Endothelial cell of umbilical vein (primary cell): ENCODE measurements around the gene ITIH2.
"Not testable (repeated sequence)": the region's sequence is repeated elsewhere in the genome, so short reads cannot be mapped to it uniquely, and the experiment has no call there.

Source experiments
- EZH2 ChIP-seq: IDR thresholded peaks from 2 replicates; pipeline ENCODE4 v1.6.1; 2012; ENCODE audit warnings: borderline replicate concordance, low read depth, mild to moderate bottlenecking, moderate library complexity, low read length, inconsistent platforms; ENCODE audit not compliant: severe bottlenecking
- MYC ChIP-seq: IDR thresholded peaks from one replicate; pipeline ENCODE4 v1.6.1; 2011; ENCODE audit warnings: mild to moderate bottlenecking, low read depth, low read length
- POLR2A ChIP-seq: IDR thresholded peaks from 2 replicates; pipeline ENCODE4 v1.6.1; 2012; ENCODE audit warnings: low read depth, mild to moderate bottlenecking, control low read depth, low read length
- TF ChIP-seq, protein P1 (sequence below), 2 donors: IDR thresholded peaks; 1 replicate in 1 of 2; 2 replicates in 1 of 2; pipeline ENCODE4 v1.5.1; 2011; ENCODE audit warnings: low read length in 2 of 2, mild to moderate bottlenecking in 2 of 2, moderate library complexity in 2 of 2, control low read depth in 1 of 2, inconsistent platforms in 1 of 2, low read depth in 1 of 2; ENCODE audit not compliant: insufficient read depth in 1 of 2; ENCODE audit errors: extremely low read depth in 1 of 2

DNA sequence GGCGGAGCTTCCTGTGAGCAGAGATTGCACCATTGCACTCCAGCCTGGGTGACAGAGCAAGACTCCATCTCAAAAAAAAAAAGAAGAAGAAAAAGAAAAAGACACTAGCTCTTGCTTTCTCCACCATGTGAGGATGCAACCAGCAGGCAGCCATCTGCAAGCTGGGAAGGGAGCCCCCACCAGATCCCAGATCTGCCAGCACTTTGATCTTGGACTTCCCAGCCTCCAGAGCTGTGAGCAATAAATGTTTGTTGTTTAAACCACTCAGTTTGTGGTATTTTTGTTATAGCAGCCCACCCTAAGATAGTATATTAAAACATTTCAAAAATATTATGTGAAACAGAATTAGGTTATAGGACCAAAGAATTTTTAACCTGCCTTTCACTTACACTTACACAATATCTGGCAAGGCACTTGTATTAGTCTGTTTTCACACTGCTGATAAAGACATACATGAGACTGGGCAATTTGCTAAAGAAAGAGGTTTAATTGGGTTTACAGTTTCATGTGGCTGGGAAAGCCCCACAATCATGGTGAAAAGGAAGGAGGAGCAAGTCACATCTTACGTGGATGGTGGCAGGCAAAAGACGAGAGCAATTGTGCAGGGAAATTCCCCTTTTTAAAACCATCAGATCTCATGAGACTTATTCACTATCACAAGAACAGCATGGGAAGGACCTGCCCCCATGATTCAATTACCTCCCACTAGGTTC, 12.1 kb upstream of the ITIH2 start:
- TF ChIP-seq POLR2A, MYC, EZH2: not testable (repeated sequence)
- TF ChIP-seq, protein P1, sequence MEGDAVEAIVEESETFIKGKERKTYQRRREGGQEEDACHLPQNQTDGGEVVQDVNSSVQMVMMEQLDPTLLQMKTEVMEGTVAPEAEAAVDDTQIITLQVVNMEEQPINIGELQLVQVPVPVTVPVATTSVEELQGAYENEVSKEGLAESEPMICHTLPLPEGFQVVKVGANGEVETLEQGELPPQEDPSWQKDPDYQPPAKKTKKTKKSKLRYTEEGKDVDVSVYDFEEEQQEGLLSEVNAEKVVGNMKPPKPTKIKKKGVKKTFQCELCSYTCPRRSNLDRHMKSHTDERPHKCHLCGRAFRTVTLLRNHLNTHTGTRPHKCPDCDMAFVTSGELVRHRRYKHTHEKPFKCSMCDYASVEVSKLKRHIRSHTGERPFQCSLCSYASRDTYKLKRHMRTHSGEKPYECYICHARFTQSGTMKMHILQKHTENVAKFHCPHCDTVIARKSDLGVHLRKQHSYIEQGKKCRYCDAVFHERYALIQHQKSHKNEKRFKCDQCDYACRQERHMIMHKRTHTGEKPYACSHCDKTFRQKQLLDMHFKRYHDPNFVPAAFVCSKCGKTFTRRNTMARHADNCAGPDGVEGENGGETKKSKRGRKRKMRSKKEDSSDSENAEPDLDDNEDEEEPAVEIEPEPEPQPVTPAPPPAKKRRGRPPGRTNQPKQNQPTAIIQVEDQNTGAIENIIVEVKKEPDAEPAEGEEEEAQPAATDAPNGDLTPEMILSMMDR (IDR thresholded peaks at IDR 0.05; ENCODE audit: extremely low read depth in 1 of 2, insufficient read depth in 1 of 2, low read depth in 1 of 2, low read length in 2 of 2) = not testable (repeated sequence)
